ENCODE measurements around the gene PGBD5. TPM values are rescaled to one million over a fixed set of nuclear protein-coding genes. Genes with fewer than 3 reads are reported as not detected.

The PGBD5 gene
- total and polyA plus RNA-seq, 2 experiments from 2014 or later = 0.82 to 2.4 TPM

DNA sequence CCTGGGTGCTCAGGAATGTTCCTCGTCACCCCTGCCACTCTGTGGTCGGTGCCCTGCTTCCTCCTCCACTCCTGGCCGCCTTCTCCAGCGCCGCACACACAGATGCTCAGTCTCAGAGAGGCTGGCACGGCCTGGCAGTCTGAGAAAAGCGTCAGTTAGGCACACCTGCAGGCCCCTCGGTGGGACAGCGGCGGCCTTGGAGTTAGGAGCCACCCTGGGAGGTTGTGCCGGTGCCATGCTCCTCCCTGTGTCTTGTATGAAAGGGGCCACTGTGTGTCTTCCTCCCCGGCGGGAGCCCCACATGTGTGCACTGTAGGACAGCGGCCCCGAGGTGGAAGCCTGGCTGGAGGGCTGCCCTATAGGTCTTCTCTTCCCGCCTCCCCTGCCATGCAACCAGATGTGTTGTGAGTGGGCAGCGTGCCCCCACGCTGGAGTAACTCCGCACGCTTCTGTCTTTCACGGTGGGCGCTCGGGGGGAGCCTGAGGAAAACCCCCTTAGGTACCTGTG, 145.2 kb downstream of the PGBD5 start:
- WGBS (ENCODE audit: low lambda C conversion rate, missing lambda C conversion rate) = 95% methylated on average over 22 of the region's 23 CpGs
- Histone ChIP-seq H3K4me2 (no peak overlapping the region), H3K36me3 (replicated peaks; ENCODE audit: insufficient read depth, low read depth) (no peaks in the 10 kb centered on the region), H2AFZ (no peak overlapping the region), H3K9me2 (replicated peaks; ENCODE audit: insufficient read depth) (no peaks in the 10 kb centered on the region), H3K27ac (no peak overlapping the region), H3K79me2 (no peaks in the 10 kb centered on the region), H4K20me1 (ENCODE audit: insufficient read depth, poor library complexity, severe bottlenecking) (no peaks in the 10 kb centered on the region), H3K9me3 (ENCODE audit: low read depth) (no peaks in the 10 kb centered on the region), H3K27me3 (no peaks in the 10 kb centered on the region), H3K4me3 (no peak overlapping the region), H3K4me1 (ENCODE audit: insufficient read depth) (peaks cover 5% of the 10 kb centered on the region)
- TF ChIP-seq EZH2phosphoT487 (IDR thresholded peaks at IDR 0.05; ENCODE audit: low read depth, severe bottlenecking, unreplicated experiment) = no peak
- TF ChIP-seq, protein P1, sequence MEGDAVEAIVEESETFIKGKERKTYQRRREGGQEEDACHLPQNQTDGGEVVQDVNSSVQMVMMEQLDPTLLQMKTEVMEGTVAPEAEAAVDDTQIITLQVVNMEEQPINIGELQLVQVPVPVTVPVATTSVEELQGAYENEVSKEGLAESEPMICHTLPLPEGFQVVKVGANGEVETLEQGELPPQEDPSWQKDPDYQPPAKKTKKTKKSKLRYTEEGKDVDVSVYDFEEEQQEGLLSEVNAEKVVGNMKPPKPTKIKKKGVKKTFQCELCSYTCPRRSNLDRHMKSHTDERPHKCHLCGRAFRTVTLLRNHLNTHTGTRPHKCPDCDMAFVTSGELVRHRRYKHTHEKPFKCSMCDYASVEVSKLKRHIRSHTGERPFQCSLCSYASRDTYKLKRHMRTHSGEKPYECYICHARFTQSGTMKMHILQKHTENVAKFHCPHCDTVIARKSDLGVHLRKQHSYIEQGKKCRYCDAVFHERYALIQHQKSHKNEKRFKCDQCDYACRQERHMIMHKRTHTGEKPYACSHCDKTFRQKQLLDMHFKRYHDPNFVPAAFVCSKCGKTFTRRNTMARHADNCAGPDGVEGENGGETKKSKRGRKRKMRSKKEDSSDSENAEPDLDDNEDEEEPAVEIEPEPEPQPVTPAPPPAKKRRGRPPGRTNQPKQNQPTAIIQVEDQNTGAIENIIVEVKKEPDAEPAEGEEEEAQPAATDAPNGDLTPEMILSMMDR (IDR thresholded peaks at IDR 0.05; ENCODE audit: poor library complexity) = no peak
- no peak for TF ChIP-seq EZH2 (IDR thresholded peaks at IDR 0.05; ENCODE audit: borderline replicate concordance)
- no peak for DNase-seq (ENCODE audit: low spot score)

DNA sequence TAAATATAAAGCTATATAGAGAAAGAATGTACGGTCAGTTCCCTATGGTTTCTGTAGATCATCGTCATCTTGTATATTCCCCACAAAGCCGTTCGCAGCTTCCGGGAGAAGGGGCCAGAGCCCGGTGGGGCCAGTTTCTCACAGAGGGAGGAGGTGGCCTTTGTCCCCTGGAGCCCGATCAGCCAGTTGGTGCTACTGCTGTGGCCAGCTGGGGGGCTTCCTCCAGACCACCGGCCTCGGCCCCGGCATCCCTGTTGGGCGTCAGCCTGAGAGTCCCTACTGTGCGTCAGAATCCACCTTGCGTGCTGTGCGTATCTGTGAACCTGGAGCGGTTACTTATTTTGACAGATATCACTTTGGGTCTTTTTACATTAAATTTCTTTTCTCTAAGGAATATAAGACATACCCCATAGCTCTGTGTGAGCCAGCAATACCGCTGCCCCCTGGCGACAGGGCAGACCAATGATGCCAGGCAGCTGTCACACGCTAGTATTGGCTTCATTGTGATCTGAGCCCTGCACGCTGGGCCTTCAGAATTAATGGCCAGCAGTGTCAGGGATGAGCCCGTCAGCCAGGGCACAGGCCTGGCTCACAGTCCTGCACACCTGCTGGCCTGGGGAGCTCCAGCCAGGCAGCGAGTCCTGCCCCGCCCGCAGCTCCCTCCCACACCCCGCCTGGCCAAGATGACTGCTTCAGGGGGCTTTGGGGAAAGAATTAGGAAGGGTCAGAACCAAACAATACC, 145.9 kb downstream of the PGBD5 start:
- H3K36me3 ChIP-seq (replicated peaks; ENCODE audit: insufficient read depth, low read depth) = no peaks in the 10 kb centered on the region
- H3K4me2 ChIP-seq = no peak overlapping the region
- no peaks in the 10 kb centered on the region for H4K20me1 ChIP-seq (ENCODE audit: insufficient read depth, poor library complexity, severe bottlenecking)
- no peaks in the 10 kb centered on the region for H3K27me3 ChIP-seq
- no peak for DNase-seq (ENCODE audit: low spot score)
- H3K79me2 ChIP-seq = no peaks in the 10 kb centered on the region
- WGBS (ENCODE audit: low lambda C conversion rate, missing lambda C conversion rate) = 92% methylated on average over 24 of the region's 24 CpGs
- H2AFZ ChIP-seq = no peak overlapping the region
- TF ChIP-seq EZH2 (IDR thresholded peaks at IDR 0.05; ENCODE audit: borderline replicate concordance) (no peak), EZH2phosphoT487 (IDR thresholded peaks at IDR 0.05; ENCODE audit: low read depth, severe bottlenecking, unreplicated experiment) (no peak)
- TF ChIP-seq, protein P1 (IDR thresholded peaks at IDR 0.05; ENCODE audit: poor library complexity) = no peak
- H3K9me3 ChIP-seq (ENCODE audit: low read depth) = no peaks in the 10 kb centered on the region
- no peak overlapping the region for H3K27ac ChIP-seq
- peaks cover 5% of the 10 kb centered on the region for H3K4me1 ChIP-seq (ENCODE audit: insufficient read depth)
- H3K4me3 ChIP-seq = no peak overlapping the region
- H3K9me2 ChIP-seq (replicated peaks; ENCODE audit: insufficient read depth) = no peaks in the 10 kb centered on the region

DNA sequence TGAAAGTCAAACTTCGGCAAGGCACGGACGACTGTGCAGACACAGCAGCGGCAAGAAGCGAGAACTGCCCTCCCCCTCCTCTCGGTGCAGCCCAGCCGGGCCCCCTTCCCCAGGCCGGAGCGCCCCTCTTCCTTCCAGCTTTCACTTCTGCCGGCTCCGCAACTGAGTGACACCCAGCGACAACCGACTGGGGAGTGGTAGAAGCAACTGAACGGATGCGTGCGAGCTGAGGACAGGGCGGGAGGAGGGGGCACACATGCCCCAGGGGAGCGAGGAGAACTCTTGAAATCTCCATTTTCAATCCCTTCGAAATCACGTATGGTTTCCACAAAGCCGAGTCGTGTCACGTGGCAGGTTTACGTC, 146.6 kb downstream of the PGBD5 start:
- no peak overlapping the region for H2AFZ ChIP-seq
- no peaks in the 10 kb centered on the region for H3K9me2 ChIP-seq (replicated peaks; ENCODE audit: insufficient read depth)
- no peak overlapping the region for H3K4me2 ChIP-seq
- H3K4me1 ChIP-seq (ENCODE audit: insufficient read depth) = peaks cover 5% of the 10 kb centered on the region
- no peak overlapping the region for H3K4me3 ChIP-seq
- H3K27me3 ChIP-seq = no peaks in the 10 kb centered on the region
- no peaks in the 10 kb centered on the region for H3K36me3 ChIP-seq (replicated peaks; ENCODE audit: insufficient read depth, low read depth)
- H4K20me1 ChIP-seq (ENCODE audit: insufficient read depth, poor library complexity, severe bottlenecking) = no peaks in the 10 kb centered on the region
- no peak overlapping the region for H3K27ac ChIP-seq
- no peak for DNase-seq (ENCODE audit: low spot score)
- 96% methylated on average over 24 of the region's 24 CpGs for WGBS (ENCODE audit: low lambda C conversion rate, missing lambda C conversion rate)
- no peaks in the 10 kb centered on the region for H3K79me2 ChIP-seq
- TF ChIP-seq, protein P1 (IDR thresholded peaks at IDR 0.05; ENCODE audit: poor library complexity) = no peak
- TF ChIP-seq EZH2phosphoT487 (IDR thresholded peaks at IDR 0.05; ENCODE audit: low read depth, severe bottlenecking, unreplicated experiment) (no peak), EZH2 (IDR thresholded peaks at IDR 0.05; ENCODE audit: borderline replicate concordance) (no peak)
- no peaks in the 10 kb centered on the region for H3K9me3 ChIP-seq (ENCODE audit: low read depth)
